Measurements from ENCODE around the gene ACTL7A. TPM values are rescaled to one million over a fixed set of nuclear protein-coding genes. Genes with fewer than 3 reads are reported as not detected.

Gene ACTL7A
- total and polyA plus RNA-seq, 10 donors: not detected

GRCh38 chr9:108866001-108866420, 3.9 kb downstream of the ACTL7A start:
- Histone ChIP-seq H3K27ac (no peak overlapping the region), H3K9me3 (no peaks in the 10 kb centered on the region), H3K4me3 (no peak overlapping the region), H3K4me1 (no peaks in the 10 kb centered on the region), H3K27me3 (replicated peaks in 1 of 7) (no peaks in the 10 kb centered on the region), H3K36me3 (peaks cover 0 to 43% (median 21%) of the 10 kb centered on the region in 6 donors)
- intact Hi-C loops (cut with DNase I; ENCODE audit: low total_unique reads): no loop called here
- no peak for DNase-seq
- TF ChIP-seq POLR2A (IDR thresholded peaks at IDR 0.05) (no peak), POLR2AphosphoS5 (IDR thresholded peaks at IDR 0.05) (no peak), CTCF (IDR thresholded peaks at IDR 0.05 in 8 of 11, conservative IDR thresholded peaks at IDR 0.05 in 3 of 11) (no peak)
- 58 to 93% (median 91%) methylated on average over 2 of the region's 2 CpGs for WGBS, 5 donors

GRCh38 chr9:108867116-108867515, 5.0 kb downstream of the ACTL7A start:
- intact Hi-C loops (cut with DNase I; ENCODE audit: low total_unique reads): no loop called here
- H3K36me3 ChIP-seq: peaks cover 0 to 54% (median 31%) of the 10 kb centered on the region in 6 donors
- no peaks in the 10 kb centered on the region for H3K27me3 ChIP-seq (replicated peaks in 1 of 7)
- no peaks in the 10 kb centered on the region for H3K4me1 ChIP-seq
- peaks cover 0 to 9% (median 1%) of the 10 kb centered on the region in 8 donors for H3K9me3 ChIP-seq
- no peak for DNase-seq
- TF ChIP-seq POLR2AphosphoS5 (IDR thresholded peaks at IDR 0.05) (no peak), CTCF (IDR thresholded peaks at IDR 0.05 in 8 of 11, conservative IDR thresholded peaks at IDR 0.05 in 3 of 11) (no peak), POLR2A (IDR thresholded peaks at IDR 0.05) (no peak)
- no peak overlapping the region for H3K27ac ChIP-seq
- no peak overlapping the region for H3K4me3 ChIP-seq

GRCh38 chr9:108867829-108868228, 5.8 kb downstream of the ACTL7A start:
- Histone ChIP-seq H3K4me3 (no peak overlapping the region), H3K27ac (no peak overlapping the region), H3K4me1 (no peaks in the 10 kb centered on the region), H3K9me3 (peaks cover 0 to 10% (median 1%) of the 10 kb centered on the region in 8 donors), H3K27me3 (replicated peaks in 1 of 7) (no peaks in the 10 kb centered on the region), H3K36me3 (peaks cover 0 to 60% (median 35%) of the 10 kb centered on the region in 6 donors)
- 80 to 92% (median 90%) methylated on average over 4 of the region's 4 CpGs for WGBS, 5 donors
- no peak for DNase-seq
- TF ChIP-seq POLR2A (IDR thresholded peaks at IDR 0.05) (no peak), CTCF (IDR thresholded peaks at IDR 0.05 in 8 of 11, conservative IDR thresholded peaks at IDR 0.05 in 3 of 11) (no peak), POLR2AphosphoS5 (IDR thresholded peaks at IDR 0.05) (no peak)
- intact Hi-C loops (cut with DNase I; ENCODE audit: low total_unique reads): no loop called here

- TF ChIP-seq POLR2AphosphoS5 (IDR thresholded peaks at IDR 0.05) (no peak), CTCF (IDR thresholded peaks at IDR 0.05 in 8 of 11, conservative IDR thresholded peaks at IDR 0.05 in 3 of 11) (no peak), POLR2A (IDR thresholded peaks at IDR 0.05) (no peak)
- H3K4me3 ChIP-seq: no peak overlapping the region
- peaks cover 0 to 74% (median 48%) of the 10 kb centered on the region in 6 donors for H3K36me3 ChIP-seq
- H3K9me3 ChIP-seq: peaks cover 0 to 10% (median 1%) of the 10 kb centered on the region in 8 donors
- DNase-seq: no peak
- no peak overlapping the region for H3K27ac ChIP-seq
- no peaks in the 10 kb centered on the region for H3K27me3 ChIP-seq (replicated peaks in 1 of 7)
- 63 to 99% (median 92%) methylated on average over 3 of the region's 3 CpGs for WGBS, 5 donors
- H3K4me1 ChIP-seq: no peaks in the 10 kb centered on the region
- intact Hi-C loops (cut with DNase I; ENCODE audit: low total_unique reads): no loop called here
Observed at GRCh38 chr9:108869092-108869725, 7.1 kb downstream of the ACTL7A start.
